Aorta (tissue), 5 donors: ENCODE data around the gene RLN3. TPM values are rescaled to one million over a fixed set of nuclear protein-coding genes. Genes with fewer than 3 reads are reported as not detected.
"Not testable (repeated sequence)": the region's sequence is repeated elsewhere in the genome, so short reads cannot be mapped to it uniquely, and the experiment has no call there.

Source experiments
- ATAC-seq: fragments of 200-7000 bp; cut with Tn5 transposase; one replicate; pipeline ENCODE4 v1.9.1; 2022; ENCODE audit warnings: moderate library complexity; ENCODE audit not compliant: low FRiP score
- DNase-seq, 2 donors: peaks; one replicate each; pipeline ENCODE4 v3.0.0-alpha.2; 2020
- H3K27ac ChIP-seq, 2 donors: one replicate each; pipeline ENCODE4 v1.5.1; 2013; ENCODE audit warnings: low read length in 2 of 2, mild to moderate bottlenecking in 2 of 2, moderate library complexity in 2 of 2, control low read depth in 1 of 2, inconsistent platforms in 1 of 2, low read depth in 1 of 2
- H3K27me3 ChIP-seq, 2 donors: one replicate each; pipeline ENCODE4 v1.6.1; 2013; ENCODE audit warnings: control low read depth in 1 of 2, low read length in 1 of 2, mild to moderate bottlenecking in 1 of 2, moderate library complexity in 1 of 2; ENCODE audit not compliant: insufficient read depth in 2 of 2, control insufficient read depth in 1 of 2
- H3K36me3 ChIP-seq, 2 donors: one replicate each; pipeline ENCODE4 v1.6.1; 2013; ENCODE audit warnings: control low read depth in 1 of 2, low read length in 1 of 2, mild to moderate bottlenecking in 1 of 2; ENCODE audit not compliant: insufficient read depth in 2 of 2, control insufficient read depth in 1 of 2
- H3K4me1 ChIP-seq, 2 donors: one replicate each; pipeline ENCODE4 v1.6.1; 2013; ENCODE audit warnings: low read length in 2 of 2, control low read depth in 1 of 2, mild to moderate bottlenecking in 1 of 2, moderate library complexity in 1 of 2; ENCODE audit not compliant: insufficient read depth in 2 of 2, control insufficient read depth in 1 of 2
- H3K4me3 ChIP-seq, 2 donors: one replicate each; pipeline ENCODE4 v1.5.1; 2013; ENCODE audit warnings: low read length in 2 of 2, control low read depth in 1 of 2, mild to moderate bottlenecking in 1 of 2
- H3K9me3 ChIP-seq: one replicate; pipeline ENCODE4 v1.6.1; 2013; ENCODE audit warnings: mild to moderate bottlenecking, low read length; ENCODE audit not compliant: control insufficient read depth
- WGBS, 2 donors: extraction: QIAGEN DNeasy Blood & Tissue Kit; methylation state at CpG; one replicate each; pipeline ENCODE4 v1.1.7; 2013; 5-methylcytosine and 5-hydroxymethylcytosine counted together
- intact Hi-C, 2 donors: fragments of 100-400 bp; cut with DNase I; formaldehyde crosslinking; loops; one replicate each; pipeline versions ENCODE4 v1.14.2 to v1.15.0; 2022
- polyA plus RNA-seq, 2 donors: library from polyadenylated mRNA; stranded (reverse); fragments of 200-250 nt; gene quantifications; one replicate each; pipeline ENCODE4 v1.2.3, GENCODE V29; 2013
- total RNA-seq, 2 donors: library from RNA; stranded (reverse); fragmentation: NEBNext Ultra II Directional; extraction: Animal tissue kit (Norgen Biotek cat#: 25700); gene quantifications; one replicate each; pipeline ENCODE4 v1.2.1, GENCODE V29; 2021
- donor health status: healthy with polysubstance abuse.
- donor health status: Bipolar disorder and iron deficiency.
- donor health status: DM: no; HTN: no; CAD: no.
- donor health status: DM: no; HTN: no; CAD: no.
- donor health status: DM: yes; HTN: yes; CAD: no.

The RLN3 gene
- total and polyA plus RNA-seq, 4 donors = not detected

DNA sequence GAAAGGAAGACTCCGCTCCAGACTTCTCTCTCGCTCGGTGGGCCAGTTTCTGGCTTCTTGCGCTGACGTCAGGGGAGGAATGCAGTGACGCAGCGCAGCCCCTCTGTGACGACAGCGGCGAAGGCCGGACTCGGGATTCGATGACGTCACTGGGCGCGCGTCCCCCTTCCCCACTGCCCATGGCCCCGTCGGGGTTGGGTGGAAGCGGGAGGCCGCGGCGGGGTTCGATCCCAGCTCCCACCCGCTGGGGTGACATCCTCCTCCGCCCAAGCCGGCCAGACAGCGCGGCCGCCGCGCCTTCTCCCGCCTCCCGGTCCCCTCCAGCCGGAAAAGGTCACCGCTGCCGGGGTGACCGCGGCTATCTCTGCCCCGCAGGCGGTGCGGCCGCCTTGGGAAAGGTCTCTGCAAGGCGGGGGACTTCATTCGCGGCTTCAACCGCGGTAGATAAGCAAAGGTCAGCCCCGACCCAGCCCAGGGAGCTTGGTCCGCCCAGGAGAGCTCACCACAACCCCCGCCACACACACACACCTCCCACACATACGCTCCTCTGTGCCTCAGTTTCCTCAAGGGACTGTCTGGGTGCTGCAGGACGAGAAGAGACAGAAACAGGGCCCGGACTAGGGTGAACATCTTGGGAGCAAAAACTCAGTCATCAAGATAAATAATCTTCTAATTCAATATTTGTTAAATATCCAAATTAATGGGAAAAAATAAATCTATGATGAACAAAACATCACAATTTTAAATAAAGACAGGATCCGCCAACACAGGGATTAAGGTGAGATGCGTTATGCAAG, 21.0 kb upstream of the RLN3 start:
- intact Hi-C loops = loop anchor here in 1 of 2 donors (2.0 to 10.0 kb wide), 2 partner anchors 52 to 130 kb away; partner anchors contain the start of genes ASF1B and DCAF15
- Histone ChIP-seq H3K4me1 (no peaks in the 10 kb centered on the region), H3K27me3 (no peaks in the 10 kb centered on the region), H3K27ac (peak overlapping the region; percentile 87 to 92), H3K36me3 (no peaks in the 10 kb centered on the region), H3K4me3 (peak overlapping the region; percentile 58 to 74), H3K9me3 (no peaks in the 10 kb centered on the region)
- WGBS, 2 donors = 4 to 5% methylated on average over 55 to 56 of the region's 56 CpGs
- ATAC-seq = peak; percentile 84
- peak; percentile 92 to 96 for DNase-seq

GRCh38 chr19:14012378-14012915, 15.5 kb upstream of the RLN3 start:
- DNase-seq (no peak), ATAC-seq (no peak)
- Histone ChIP-seq H3K27me3 (no peaks in the 10 kb centered on the region), H3K9me3 (no peaks in the 10 kb centered on the region), H3K27ac (no peak overlapping the region), H3K4me1 (no peaks in the 10 kb centered on the region), H3K4me3 (no peak overlapping the region), H3K36me3 (no peaks in the 10 kb centered on the region)
- WGBS, 2 donors = 83 to 92% methylated on average over 2 of the region's 2 CpGs
- intact Hi-C loops = no loop called here

DNA sequence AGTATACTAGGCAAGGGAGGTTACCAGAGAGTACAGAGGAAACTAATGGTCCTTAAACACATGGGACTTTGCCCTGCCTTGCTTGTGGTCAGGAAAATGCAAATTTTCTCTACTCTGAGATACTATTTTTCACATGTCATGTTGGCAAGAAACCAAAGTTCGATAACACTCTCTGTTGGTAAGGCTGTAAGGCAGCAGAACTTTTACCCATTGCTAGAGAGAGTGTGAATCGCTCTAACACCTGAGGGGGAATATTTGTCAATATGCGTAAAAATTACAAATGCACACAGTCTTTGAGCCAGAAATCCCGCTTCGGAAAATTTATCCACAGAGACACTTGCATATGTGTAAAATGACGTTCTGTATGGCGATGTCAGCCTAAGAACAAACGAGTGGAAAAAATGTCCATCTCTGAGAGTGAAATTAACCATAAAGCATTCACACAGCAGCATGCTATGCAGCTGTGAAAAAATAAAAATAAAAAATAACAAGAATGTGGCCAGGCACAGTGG, 12.4 kb upstream of the RLN3 start:
- Histone ChIP-seq H3K27me3 (no peaks in the 10 kb centered on the region), H3K4me3 (no peak overlapping the region), H3K4me1 (no peaks in the 10 kb centered on the region), H3K36me3 (no peaks in the 10 kb centered on the region), H3K27ac (no peak overlapping the region), H3K9me3 (no peaks in the 10 kb centered on the region)
- ATAC-seq (no peak), DNase-seq (no peak)
- intact Hi-C loops = no loop called here
- WGBS, 2 donors = 69 to 73% methylated on average over 8 of the region's 8 CpGs

GRCh38 chr19:14019100-14019499, 8.8 kb upstream of the RLN3 start:
- Histone ChIP-seq H3K27ac (no peak overlapping the region), H3K4me3 (no peak overlapping the region), H3K36me3 (no peaks in the 10 kb centered on the region), H3K9me3 (no peaks in the 10 kb centered on the region), H3K27me3 (no peaks in the 10 kb centered on the region), H3K4me1 (no peaks in the 10 kb centered on the region)
- intact Hi-C loops = no loop called here
- ATAC-seq = no peak
- WGBS, 2 donors = 78 to 79% methylated on average over 6 of the region's 6 CpGs
- no peak for DNase-seq

- 90 to 94% methylated on average over 3 of the region's 3 CpGs for WGBS, 2 donors
- not testable (repeated sequence) for ATAC-seq
Measured at GRCh38 chr19:14019739-14020138, 8.2 kb upstream of the RLN3 start.

DNA sequence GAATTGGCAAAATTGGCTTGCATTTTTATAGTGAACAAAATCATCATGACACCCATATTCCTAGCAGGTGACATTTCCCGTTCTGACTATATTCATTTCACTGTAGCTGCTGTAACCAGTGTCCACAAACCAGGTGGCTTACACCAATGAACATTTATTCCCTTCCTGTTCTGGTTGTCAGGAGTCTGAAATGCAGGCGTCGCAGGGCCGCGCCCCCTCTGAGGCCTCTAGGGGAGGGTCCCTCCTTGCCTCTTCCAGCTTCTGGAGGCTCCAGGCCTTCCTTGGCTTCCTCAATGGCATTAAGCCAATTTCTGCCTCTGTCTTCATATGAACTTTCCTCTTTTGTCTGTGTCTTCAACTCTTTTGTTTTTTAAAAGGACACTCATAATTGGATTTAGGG, 6.5 kb upstream of the RLN3 start:
- WGBS, 2 donors = 86 to 89% methylated on average over 5 of the region's 5 CpGs
- intact Hi-C loops = no loop called here
- no peak for ATAC-seq

More at GRCh38 chr19:14019739-14020138, 8.2 kb upstream of the RLN3 start:
- intact Hi-C loops, H3K4me3 ChIP-seq, H3K36me3 ChIP-seq, H3K27me3 ChIP-seq, H3K27ac ChIP-seq, H3K9me3 ChIP-seq, DNase-seq, H3K4me1 ChIP-seq: not testable (repeated sequence)

GRCh38 chr19:14022469-14022868, 5.5 kb upstream of the RLN3 start:
- WGBS, 2 donors = 75 to 76% methylated on average over 4 of the region's 4 CpGs
- no peak for ATAC-seq
- intact Hi-C loops = no loop called here

More for the DNA sequence above, 6.5 kb upstream of the RLN3 start:
- no peaks in the 10 kb centered on the region for H3K4me1 ChIP-seq
- H3K4me3 ChIP-seq = no peak overlapping the region
- H3K9me3 ChIP-seq = no peaks in the 10 kb centered on the region
- H3K36me3 ChIP-seq = no peaks in the 10 kb centered on the region
- no peak for DNase-seq
- H3K27ac ChIP-seq = no peak overlapping the region
- no peaks in the 10 kb centered on the region for H3K27me3 ChIP-seq

GRCh38 chr19:14023404-14024235, 4.3 kb upstream of the RLN3 start:
- H3K27ac ChIP-seq = no peak overlapping the region
- peak; percentile 69 for ATAC-seq
- H3K9me3 ChIP-seq = no peaks in the 10 kb centered on the region
- H3K27me3 ChIP-seq = no peaks in the 10 kb centered on the region
- no peaks in the 10 kb centered on the region for H3K4me1 ChIP-seq
- H3K4me3 ChIP-seq = no peak overlapping the region
- 37 to 46% methylated on average over 9 of the region's 9 CpGs for WGBS, 2 donors
- H3K36me3 ChIP-seq = no peaks in the 10 kb centered on the region
- intact Hi-C loops = no loop called here
- DNase-seq = peak; percentile 74 to 79

More at GRCh38 chr19:14022469-14022868, 5.5 kb upstream of the RLN3 start:
- no peaks in the 10 kb centered on the region for H3K4me1 ChIP-seq
- no peaks in the 10 kb centered on the region for H3K27me3 ChIP-seq
- H3K9me3 ChIP-seq = no peaks in the 10 kb centered on the region
- no peak overlapping the region for H3K4me3 ChIP-seq
- no peak for DNase-seq
- H3K27ac ChIP-seq = no peak overlapping the region
- H3K36me3 ChIP-seq = no peaks in the 10 kb centered on the region
